ENCODE results near the gene MRPS6.

- TF ChIP-seq TAF1 (IDR thresholded peaks at IDR 0.05; ENCODE audit: borderline replicate concordance, insufficient read depth, low read length) (no peak), SIN3A (IDR thresholded peaks at IDR 0.05; ENCODE audit: borderline replicate concordance, insufficient read depth, low read length) (no peak)
Measured at GRCh38 chr21:34191876-34192275, 118.5 kb downstream of the MRPS6 start.

All from PFSK-1 (cell line).